GM23338 (cell line): ENCODE results near the gene RAB31. TPM values are rescaled to one million over a fixed set of nuclear protein-coding genes. Genes with fewer than 3 reads are reported as not detected.

Source experiments
- ATAC-seq: fragments of 200-7000 bp; cut with Tn5 transposase; 3 replicates; pipeline ENCODE4 v1.9.1; 2020
- DNase-seq: peaks from one replicate; pipeline ENCODE4 v3.0.0-alpha.2; 2015; ENCODE audit warnings: low spot score
- H2AFZ ChIP-seq: fragments of 200-600 bp; sonication (generic); 2 replicates; pipeline ENCODE4 v1.8.0; 2016; ENCODE audit warnings: antibody characterized with exemption, mild to moderate bottlenecking, moderate library complexity
- H3F3A ChIP-seq: fragments of 200-600 bp; sonication (generic); replicated peaks from 2 replicates; pipeline ENCODE4 v1.8.0; 2017; ENCODE audit warnings: antibody characterized with exemption, mixed run types, low read depth
- H3K27ac ChIP-seq: fragments of 200-600 bp; sonication (generic); 2 replicates; pipeline ENCODE4 v1.6.1; 2016; ENCODE audit warnings: low read depth
- H3K27me3 ChIP-seq: fragments of 200-600 bp; sonication (generic); 2 replicates; pipeline ENCODE4 v1.8.0; 2016; ENCODE audit warnings: mild to moderate bottlenecking, mixed run types, moderate library complexity; ENCODE audit not compliant: insufficient read depth
- H3K36me3 ChIP-seq: fragments of 200-600 bp; sonication (generic); 2 replicates; pipeline ENCODE4 v1.8.0; 2016; ENCODE audit warnings: mild to moderate bottlenecking; ENCODE audit not compliant: insufficient read depth
- H3K4me1 ChIP-seq: fragments of 200-600 bp; sonication (generic); 2 replicates; pipeline ENCODE4 v1.8.0; 2016; ENCODE audit warnings: mild to moderate bottlenecking, moderate library complexity; ENCODE audit not compliant: insufficient read depth
- H3K4me2 ChIP-seq: fragments of 200-600 bp; sonication (generic); 2 replicates; pipeline ENCODE4 v1.7.1; 2017; ENCODE audit warnings: mixed run types
- H3K4me3 ChIP-seq: fragments of 200-600 bp; sonication (generic); 2 replicates; pipeline ENCODE4 v1.6.1; 2016; ENCODE audit warnings: mixed run types
- H3K79me2 ChIP-seq: fragments of 200-600 bp; sonication (generic); replicated peaks from 2 replicates; pipeline ENCODE4 v1.8.0; 2017; ENCODE audit warnings: mild to moderate bottlenecking; ENCODE audit not compliant: insufficient read depth
- H3K9me2 ChIP-seq: fragments of 200-600 bp; sonication (generic); 2 replicates; pipeline ENCODE4 v1.8.0; 2017; ENCODE audit not compliant: insufficient read depth
- H4K20me1 ChIP-seq: fragments of 200-600 bp; sonication (generic); replicated peaks from 2 replicates; pipeline ENCODE4 v1.8.0; 2017; ENCODE audit warnings: mild to moderate bottlenecking; ENCODE audit not compliant: insufficient read depth
- H3K27ac Mint-ChIP-seq: 2 replicates; pipeline ENCODE4 v1.8.0; 2020; ENCODE audit warnings: inconsistent platforms, mild to moderate bottlenecking, moderate library complexity, mixed read lengths
- H3K27me3 Mint-ChIP-seq: 3 replicates; pipeline ENCODE4 v1.8.0; 2022; ENCODE audit warnings: low read depth, mild to moderate bottlenecking, moderate library complexity, mixed read lengths, inconsistent platforms; ENCODE audit not compliant: insufficient read depth, poor library complexity
- H3K36me3 Mint-ChIP-seq: 3 replicates; pipeline ENCODE4 v1.8.0; 2021; ENCODE audit warnings: low read depth, mild to moderate bottlenecking, inconsistent platforms, moderate library complexity, mixed read lengths
- H3K4me1 Mint-ChIP-seq: 3 replicates; pipeline ENCODE4 v1.8.0; 2020; ENCODE audit warnings: mild to moderate bottlenecking, inconsistent platforms, mixed read lengths
- H3K4me3 Mint-ChIP-seq: 3 replicates; pipeline ENCODE4 v1.8.0; 2021; ENCODE audit warnings: moderate library complexity, mild to moderate bottlenecking, inconsistent platforms, mixed read lengths
- H3K9me3 Mint-ChIP-seq: 3 replicates; pipeline ENCODE4 v1.8.0; 2020; ENCODE audit warnings: moderate library complexity, mild to moderate bottlenecking, inconsistent platforms, mixed read lengths
- EZH2 ChIP-seq: fragments of 200-600 bp; sonication (generic); IDR thresholded peaks from one replicate; pipeline ENCODE4 v1.8.0; 2017; ENCODE audit warnings: antibody characterized with exemption, mild to moderate bottlenecking, low read depth; ENCODE audit not compliant: unreplicated experiment
- EZH2phosphoT487 ChIP-seq: fragments of 200-600 bp; sonication (generic); IDR thresholded peaks from one replicate; pipeline ENCODE4 v1.8.1; 2018; ENCODE audit warnings: antibody characterized with exemption; ENCODE audit not compliant: unreplicated experiment
- POLR2AphosphoS5 ChIP-seq: IDR thresholded peaks from 2 replicates; pipeline ENCODE4 v1.6.1; 2016; ENCODE audit warnings: antibody characterized with exemption, low read depth
- ZNF331 ChIP-seq: fragments of 250-450 bp; sonication (Bioruptor Pico); IDR thresholded peaks from 2 replicates; pipeline ENCODE4 v1.5.0; 2020; ENCODE audit warnings: low read depth, mild to moderate bottlenecking, moderate library complexity
- polyA plus RNA-seq: library from polyadenylated mRNA; unstranded; fragments of >200 nt; fragmentation: Nextera tagmentation; extraction: Ambion mirVana; gene quantifications from 2 replicates; pipeline ENCODE4 v1.2.1, GENCODE V29; 2016
- total RNA-seq: library from RNA; depleted of rRNA; stranded (reverse); fragments of >200 nt; shearing (Covaris generic); gene quantifications from 2 replicates; pipeline ENCODE4 v1.2.3, GENCODE V29; 2014
- TF ChIP-seq, protein P1 (sequence below): fragments of 250-450 bp; sonication (Bioruptor Pico); IDR thresholded peaks from 2 replicates; pipeline ENCODE4 v1.5.0; 2020; ENCODE audit warnings: mild to moderate bottlenecking, moderate library complexity
- TF ChIP-seq, protein P2 (sequence below), 2 experiments: fragments of 200-600 bp in 1 of 2; sonication (generic) in 1 of 2; conservative IDR thresholded peaks; 2 replicates each; pipeline versions ENCODE4 v1.5.1 to v1.6.1; 2016 to 2017; ENCODE audit warnings: antibody characterized with exemption in 2 of 2, low read depth in 2 of 2, mild to moderate bottlenecking in 2 of 2, moderate library complexity in 1 of 2
- TF ChIP-seq, protein P3 (sequence below): IDR thresholded peaks from one replicate; pipeline ENCODE4 v1.6.1; 2018; ENCODE audit warnings: antibody characterized with exemption; ENCODE audit not compliant: unreplicated experiment

The RAB31 gene
- total and polyA plus RNA-seq, 2 experiments from 2014 or later, result 33.8 to 46.1 TPM

DNA sequence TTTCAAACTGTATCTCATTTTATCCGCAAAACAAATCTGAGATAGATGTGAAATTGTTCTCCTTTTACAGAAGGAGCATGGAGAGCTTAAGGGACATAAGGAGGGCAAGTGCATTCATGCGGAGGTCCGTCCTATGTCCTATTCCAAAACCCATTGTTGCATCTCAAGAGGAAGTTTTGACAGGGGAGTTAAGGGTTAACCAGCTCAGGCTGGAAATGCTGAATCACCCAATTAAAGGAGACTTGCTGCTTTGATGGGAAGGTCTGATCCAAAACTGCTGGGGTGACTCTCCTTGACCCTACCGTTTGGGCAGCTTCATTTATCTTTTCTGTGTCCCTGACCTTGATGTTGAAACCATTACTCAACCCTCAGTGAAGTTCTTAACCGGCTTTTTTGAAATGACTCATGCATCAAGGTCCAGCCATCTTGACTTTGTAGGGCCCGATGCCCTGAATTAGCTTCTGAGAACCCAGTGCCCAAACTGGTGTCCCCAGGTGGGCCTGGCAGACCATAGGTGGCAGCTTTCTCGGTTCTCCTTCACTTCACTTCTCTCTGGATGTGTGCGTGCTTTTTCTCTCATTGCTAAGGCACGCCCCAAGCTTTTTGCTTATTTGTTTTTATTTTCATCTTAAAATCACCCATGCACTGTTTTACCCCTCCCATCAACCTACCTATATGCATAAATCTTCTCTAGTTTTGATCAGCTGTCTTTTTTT, 161.8 kb downstream of the RAB31 start (continued):
- TF ChIP-seq, protein P1, sequence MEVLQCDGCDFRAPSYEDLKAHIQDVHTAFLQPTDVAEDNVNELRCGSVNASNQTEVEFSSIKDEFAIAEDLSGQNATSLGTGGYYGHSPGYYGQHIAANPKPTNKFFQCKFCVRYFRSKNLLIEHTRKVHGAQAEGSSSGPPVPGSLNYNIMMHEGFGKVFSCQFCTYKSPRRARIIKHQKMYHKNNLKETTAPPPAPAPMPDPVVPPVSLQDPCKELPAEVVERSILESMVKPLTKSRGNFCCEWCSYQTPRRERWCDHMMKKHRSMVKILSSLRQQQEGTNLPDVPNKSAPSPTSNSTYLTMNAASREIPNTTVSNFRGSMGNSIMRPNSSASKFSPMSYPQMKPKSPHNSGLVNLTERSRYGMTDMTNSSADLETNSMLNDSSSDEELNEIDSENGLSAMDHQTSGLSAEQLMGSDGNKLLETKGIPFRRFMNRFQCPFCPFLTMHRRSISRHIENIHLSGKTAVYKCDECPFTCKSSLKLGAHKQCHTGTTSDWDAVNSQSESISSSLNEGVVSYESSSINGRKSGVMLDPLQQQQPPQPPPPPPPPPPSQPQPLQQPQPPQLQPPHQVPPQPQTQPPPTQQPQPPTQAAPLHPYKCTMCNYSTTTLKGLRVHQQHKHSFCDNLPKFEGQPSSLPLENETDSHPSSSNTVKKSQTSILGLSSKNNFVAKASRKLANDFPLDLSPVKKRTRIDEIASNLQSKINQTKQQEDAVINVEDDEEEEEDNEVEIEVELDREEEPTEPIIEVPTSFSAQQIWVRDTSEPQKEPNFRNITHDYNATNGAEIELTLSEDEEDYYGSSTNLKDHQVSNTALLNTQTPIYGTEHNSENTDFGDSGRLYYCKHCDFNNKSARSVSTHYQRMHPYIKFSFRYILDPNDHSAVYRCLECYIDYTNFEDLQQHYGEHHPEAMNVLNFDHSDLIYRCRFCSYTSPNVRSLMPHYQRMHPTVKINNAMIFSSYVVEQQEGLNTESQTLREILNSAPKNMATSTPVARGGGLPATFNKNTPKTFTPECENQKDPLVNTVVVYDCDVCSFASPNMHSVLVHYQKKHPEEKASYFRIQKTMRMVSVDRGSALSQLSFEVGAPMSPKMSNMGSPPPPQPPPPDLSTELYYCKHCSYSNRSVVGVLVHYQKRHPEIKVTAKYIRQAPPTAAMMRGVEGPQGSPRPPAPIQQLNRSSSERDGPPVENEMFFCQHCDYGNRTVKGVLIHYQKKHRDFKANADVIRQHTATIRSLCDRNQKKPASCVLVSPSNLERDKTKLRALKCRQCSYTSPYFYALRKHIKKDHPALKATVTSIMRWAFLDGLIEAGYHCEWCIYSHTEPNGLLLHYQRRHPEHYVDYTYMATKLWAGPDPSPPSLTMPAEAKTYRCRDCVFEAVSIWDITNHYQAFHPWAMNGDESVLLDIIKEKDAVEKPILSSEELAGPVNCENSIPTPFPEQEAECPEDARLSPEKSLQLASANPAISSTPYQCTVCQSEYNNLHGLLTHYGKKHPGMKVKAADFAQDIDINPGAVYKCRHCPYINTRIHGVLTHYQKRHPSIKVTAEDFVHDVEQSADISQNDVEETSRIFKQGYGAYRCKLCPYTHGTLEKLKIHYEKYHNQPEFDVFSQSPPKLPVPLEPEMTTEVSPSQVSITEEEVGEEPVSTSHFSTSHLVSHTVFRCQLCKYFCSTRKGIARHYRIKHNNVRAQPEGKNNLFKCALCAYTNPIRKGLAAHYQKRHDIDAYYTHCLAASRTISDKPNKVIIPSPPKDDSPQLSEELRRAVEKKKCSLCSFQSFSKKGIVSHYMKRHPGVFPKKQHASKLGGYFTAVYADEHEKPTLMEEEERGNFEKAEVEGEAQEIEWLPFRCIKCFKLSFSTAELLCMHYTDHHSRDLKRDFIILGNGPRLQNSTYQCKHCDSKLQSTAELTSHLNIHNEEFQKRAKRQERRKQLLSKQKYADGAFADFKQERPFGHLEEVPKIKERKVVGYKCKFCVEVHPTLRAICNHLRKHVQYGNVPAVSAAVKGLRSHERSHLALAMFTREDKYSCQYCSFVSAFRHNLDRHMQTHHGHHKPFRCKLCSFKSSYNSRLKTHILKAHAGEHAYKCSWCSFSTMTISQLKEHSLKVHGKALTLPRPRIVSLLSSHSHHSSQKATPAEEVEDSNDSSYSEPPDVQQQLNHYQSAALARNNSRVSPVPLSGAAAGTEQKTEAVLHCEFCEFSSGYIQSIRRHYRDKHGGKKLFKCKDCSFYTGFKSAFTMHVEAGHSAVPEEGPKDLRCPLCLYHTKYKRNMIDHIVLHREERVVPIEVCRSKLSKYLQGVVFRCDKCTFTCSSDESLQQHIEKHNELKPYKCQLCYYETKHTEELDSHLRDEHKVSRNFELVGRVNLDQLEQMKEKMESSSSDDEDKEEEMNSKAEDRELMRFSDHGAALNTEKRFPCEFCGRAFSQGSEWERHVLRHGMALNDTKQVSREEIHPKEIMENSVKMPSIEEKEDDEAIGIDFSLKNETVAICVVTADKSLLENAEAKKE (CRISPR knock-in tag), result no peak
- TF ChIP-seq ZNF331 (CRISPR knock-in tag), result no peak
- TF ChIP-seq, protein P2, sequence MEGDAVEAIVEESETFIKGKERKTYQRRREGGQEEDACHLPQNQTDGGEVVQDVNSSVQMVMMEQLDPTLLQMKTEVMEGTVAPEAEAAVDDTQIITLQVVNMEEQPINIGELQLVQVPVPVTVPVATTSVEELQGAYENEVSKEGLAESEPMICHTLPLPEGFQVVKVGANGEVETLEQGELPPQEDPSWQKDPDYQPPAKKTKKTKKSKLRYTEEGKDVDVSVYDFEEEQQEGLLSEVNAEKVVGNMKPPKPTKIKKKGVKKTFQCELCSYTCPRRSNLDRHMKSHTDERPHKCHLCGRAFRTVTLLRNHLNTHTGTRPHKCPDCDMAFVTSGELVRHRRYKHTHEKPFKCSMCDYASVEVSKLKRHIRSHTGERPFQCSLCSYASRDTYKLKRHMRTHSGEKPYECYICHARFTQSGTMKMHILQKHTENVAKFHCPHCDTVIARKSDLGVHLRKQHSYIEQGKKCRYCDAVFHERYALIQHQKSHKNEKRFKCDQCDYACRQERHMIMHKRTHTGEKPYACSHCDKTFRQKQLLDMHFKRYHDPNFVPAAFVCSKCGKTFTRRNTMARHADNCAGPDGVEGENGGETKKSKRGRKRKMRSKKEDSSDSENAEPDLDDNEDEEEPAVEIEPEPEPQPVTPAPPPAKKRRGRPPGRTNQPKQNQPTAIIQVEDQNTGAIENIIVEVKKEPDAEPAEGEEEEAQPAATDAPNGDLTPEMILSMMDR (conservative IDR thresholded peaks at IDR 0.05; ENCODE audit: low read depth in 2 of 2), result no peak

DNA sequence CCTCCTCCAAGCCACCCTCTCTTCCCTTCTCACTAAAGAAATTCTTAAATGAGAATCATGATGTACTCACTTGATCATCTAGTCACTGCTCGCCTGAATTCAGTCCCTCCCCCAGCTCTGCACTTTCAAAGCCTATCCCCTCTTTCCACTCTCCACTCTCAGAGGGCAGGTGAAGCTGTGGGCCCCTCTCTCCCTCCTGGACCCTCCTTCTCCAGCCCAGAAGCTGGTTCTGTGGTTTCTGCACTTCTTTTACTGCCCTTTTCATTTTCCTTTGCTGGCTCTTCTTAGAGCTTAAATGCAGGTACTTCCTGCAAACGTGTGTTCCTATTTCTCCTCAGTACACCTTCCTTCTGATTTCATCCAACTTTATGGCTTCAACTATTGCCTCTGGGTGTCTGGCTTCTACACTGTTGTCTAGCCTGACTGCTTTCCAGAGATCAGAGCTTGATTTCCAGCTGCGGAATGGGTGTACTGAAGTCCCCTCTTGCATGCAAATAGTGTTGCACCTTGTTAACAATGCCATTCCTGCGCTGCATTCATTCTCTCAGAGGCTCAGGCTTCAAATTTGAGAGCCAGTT, 162.4 kb downstream of the RAB31 start:
- Histone ChIP-seq H3K27me3 (no peaks in the 10 kb centered on the region), H3K4me3 (no peak overlapping the region), H2AFZ (peak overlapping the region; percentile 97), H3F3A (no peaks in the 10 kb centered on the region), H3K4me2 (peak overlapping the region; percentile 49), H3K4me1 (peaks cover 9% of the 10 kb centered on the region), H3K79me2 (no peaks in the 10 kb centered on the region), H3K36me3 (peaks cover 6% of the 10 kb centered on the region; the same call in 1 of the 2 replicates), H3K9me2 (no peaks in the 10 kb centered on the region), H4K20me1 (no peaks in the 10 kb centered on the region), H3K27ac (0 out of 2 replicates have a peak overlapping the region, but pooled peaks have one; percentile 16)
- no peak for TF ChIP-seq POLR2AphosphoS5
- TF ChIP-seq EZH2phosphoT487, result no peak
- TF ChIP-seq, protein P3, sequence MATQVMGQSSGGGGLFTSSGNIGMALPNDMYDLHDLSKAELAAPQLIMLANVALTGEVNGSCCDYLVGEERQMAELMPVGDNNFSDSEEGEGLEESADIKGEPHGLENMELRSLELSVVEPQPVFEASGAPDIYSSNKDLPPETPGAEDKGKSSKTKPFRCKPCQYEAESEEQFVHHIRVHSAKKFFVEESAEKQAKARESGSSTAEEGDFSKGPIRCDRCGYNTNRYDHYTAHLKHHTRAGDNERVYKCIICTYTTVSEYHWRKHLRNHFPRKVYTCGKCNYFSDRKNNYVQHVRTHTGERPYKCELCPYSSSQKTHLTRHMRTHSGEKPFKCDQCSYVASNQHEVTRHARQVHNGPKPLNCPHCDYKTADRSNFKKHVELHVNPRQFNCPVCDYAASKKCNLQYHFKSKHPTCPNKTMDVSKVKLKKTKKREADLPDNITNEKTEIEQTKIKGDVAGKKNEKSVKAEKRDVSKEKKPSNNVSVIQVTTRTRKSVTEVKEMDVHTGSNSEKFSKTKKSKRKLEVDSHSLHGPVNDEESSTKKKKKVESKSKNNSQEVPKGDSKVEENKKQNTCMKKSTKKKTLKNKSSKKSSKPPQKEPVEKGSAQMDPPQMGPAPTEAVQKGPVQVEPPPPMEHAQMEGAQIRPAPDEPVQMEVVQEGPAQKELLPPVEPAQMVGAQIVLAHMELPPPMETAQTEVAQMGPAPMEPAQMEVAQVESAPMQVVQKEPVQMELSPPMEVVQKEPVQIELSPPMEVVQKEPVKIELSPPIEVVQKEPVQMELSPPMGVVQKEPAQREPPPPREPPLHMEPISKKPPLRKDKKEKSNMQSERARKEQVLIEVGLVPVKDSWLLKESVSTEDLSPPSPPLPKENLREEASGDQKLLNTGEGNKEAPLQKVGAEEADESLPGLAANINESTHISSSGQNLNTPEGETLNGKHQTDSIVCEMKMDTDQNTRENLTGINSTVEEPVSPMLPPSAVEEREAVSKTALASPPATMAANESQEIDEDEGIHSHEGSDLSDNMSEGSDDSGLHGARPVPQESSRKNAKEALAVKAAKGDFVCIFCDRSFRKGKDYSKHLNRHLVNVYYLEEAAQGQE, result no peak
- TF ChIP-seq EZH2, result no peak
- DNase-seq (no peak), ATAC-seq (peak; percentile 53)
- Mint-ChIP-seq H3K27ac (peak overlapping the region; percentile 55), H3K27me3 (peaks cover 14% of the 10 kb centered on the region), H3K9me3 (peaks cover 17% of the 10 kb centered on the region), H3K36me3 (peaks cover 9% of the 10 kb centered on the region), H3K4me3 (no peak overlapping the region; the same call in 2 of the 3 replicates), H3K4me1 (peaks cover 26% of the 10 kb centered on the region)
